ENCODE results near the gene NLRC5. TPM values are rescaled to one million over a fixed set of nuclear protein-coding genes. Genes with fewer than 3 reads are reported as not detected.

The NLRC5 gene
- total and polyA plus RNA-seq, 9 of the 15 experiments (the other 6 are each of a cell fraction or from before 2014, with no cell fraction given) = 0.59 to 0.71 TPM; not detected in 7

- TF ChIP-seq XRCC4 (IDR thresholded peaks at IDR 0.05; ENCODE audit: extremely low read depth, insufficient read depth, insufficient read length) = no peak
Observed at GRCh38 chr16:56998352-56998751, 9.0 kb downstream of the NLRC5 start (continued).

DNA sequence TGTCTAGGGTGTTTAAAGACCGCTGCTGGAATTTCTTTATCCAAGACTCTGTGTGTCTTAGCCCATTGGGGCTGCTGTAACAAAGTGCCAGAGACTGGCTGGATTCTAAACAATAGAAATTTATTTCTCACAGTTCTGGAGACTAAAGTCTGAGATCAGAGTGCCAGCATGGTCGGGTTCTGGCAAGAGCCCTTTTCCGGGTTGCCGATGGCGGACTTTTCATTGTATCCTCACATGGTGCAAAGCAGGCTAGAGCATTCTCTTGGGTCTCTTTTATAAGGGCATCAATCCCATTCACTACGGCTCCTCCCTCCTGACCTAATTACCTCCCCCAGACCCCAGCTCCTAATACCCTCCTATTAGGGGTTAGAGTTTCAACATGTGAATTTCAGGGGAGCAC is 9.5 kb downstream of the NLRC5 start:
- Histone ChIP-seq H3K9me1 (ENCODE audit: control insufficient read depth, insufficient read depth, low read length) (no peaks in the 10 kb centered on the region), H3K9ac (ENCODE audit: insufficient read depth in 1 of 2, low read depth in 2 of 2, low read length in 2 of 2) (no peak overlapping the region), H3K4me2 (ENCODE audit: insufficient read depth, low read length) (no peak overlapping the region), H4K20me1 (replicated peaks; ENCODE audit: control insufficient read depth, insufficient read depth, low read length) (0 out of 2 replicates have a peak, but pooled peaks cover 4% of the 10 kb centered on the region), H3K27ac (ENCODE audit: extremely low read depth, low read depth, low read length) (no peak overlapping the region), H3K27me3 (ENCODE audit: control insufficient read depth in 2 of 2, insufficient read depth in 2 of 2, low read length in 2 of 2) (peaks cover 11 to 40% of the 10 kb centered on the region in 2 experiments; a peak in 4 of 5 replicates), H3K4me1 (replicated peaks in 1 of 2; ENCODE audit: control insufficient read depth in 2 of 2, insufficient read depth in 2 of 2, low read length in 2 of 2) (peaks cover 0 to 2% of the 10 kb centered on the region in 2 experiments; a peak in 2 of 5 replicates), H3K36me3 (ENCODE audit: control insufficient read depth, insufficient read depth, low read length) (no peaks in the 10 kb centered on the region), H2AFZ (ENCODE audit: low read depth, low read length) (no peak overlapping the region), H3K4me3 (no peak overlapping the region), H3K79me2 (ENCODE audit: control insufficient read depth, insufficient read depth, low read length) (no peaks in the 10 kb centered on the region), H3K9me3 (replicated peaks; ENCODE audit: control insufficient read depth, insufficient read depth, low read depth, low read length) (no peaks in the 10 kb centered on the region)
- ATAC-seq (no peak), DNase-seq (ENCODE audit: extremely low read depth in 1 of 4, low spot score in 3 of 4) (no peak), FAIRE-seq (no peak)
- no peak for TF ChIP-seq KLF1 (tag; IDR thresholded peaks at IDR 0.05)
- TF ChIP-seq XRCC4 (IDR thresholded peaks at IDR 0.05; ENCODE audit: extremely low read depth, insufficient read depth, insufficient read length) = no peak
- TF ChIP-seq ZNF57 (CRISPR knock-in tag; IDR thresholded peaks at IDR 0.05) = no peak
- no peak for TF ChIP-seq ZNF668 (CRISPR knock-in tag; IDR thresholded peaks at IDR 0.05)
- TF ChIP-seq MEIS2 (IDR thresholded peaks at IDR 0.05; ENCODE audit: partially characterized antibody) = no peak
- no peak for TF ChIP-seq NFYB (IDR thresholded peaks at IDR 0.05; ENCODE audit: extremely low read depth, insufficient read length)
- no peak for TF ChIP-seq CC2D1A (IDR thresholded peaks at IDR 0.05)
- TF ChIP-seq STAT5A (IDR thresholded peaks at IDR 0.05; ENCODE audit: borderline replicate concordance, low read length) = no peak
- no peak for TF ChIP-seq EP300 (IDR thresholded peaks at IDR 0.05; ENCODE audit: low read length)
- TF ChIP-seq PREB (CRISPR knock-in tag; IDR thresholded peaks at IDR 0.05) = no peak
- intact Hi-C loops (cut with micrococcal nuclease) (no loop called here), in situ Hi-C loops (cut with MboI) (no loop called here)
- ChIA-PET CTCF (ENCODE audit: low intra/inter-chr PET ratio) (no interaction called here), POLR2A (no interaction called here)
- 27% methylated on average over 6 of the region's 6 CpGs for WGBS (ENCODE audit: insufficient coverage, low coverage, missing lambda C conversion rate)
- no TSS peak for BruUV-seq (replicated peaks)
